ENCODE results near the gene METTL17. TPM values are rescaled to one million over a fixed set of nuclear protein-coding genes. Genes with fewer than 3 reads are reported as not detected.
"Not testable (repeated sequence)": the region's sequence is repeated elsewhere in the genome, so short reads cannot be mapped to it uniquely, and the experiment has no call there.

METTL17 gene
- total RNA-seq, result 100 to 1,000 TPM in 2 of 5 experiments, 10 to 100 TPM in 3; 75.4 to 129 (median 96.7) TPM
- 10 to 100 TPM; 41.7 to 47.6 TPM for polyA plus RNA-seq
- 64.2 reads per million, percentile 76 among the genes with 10 or more reads in this experiment for total RNA-seq

GRCh38 chr14:20989787-20990600 is at the start of gene METTL17:
METTL17 (plus strand) TSS chr14:20989980; CDS start chr14:20990003, 23 bp downstream.
- ChIA-PET CTCF (interaction anchor here (3.5 kb wide), 1 partner anchor 25 kb away, joined by 10 read pairs; no protein-coding TSS in a partner anchor), POLR2A (no interaction called here)
- Mint-ChIP-seq H3K4me3 (peak within 1 kb of the TSS; percentile 86 to 97 (median 92)), H3K36me3 (peaks cover 5 to 25% (median 19%) of the 10 kb centered on the region in 5 donors), H3K4me1 (peaks cover 0 to 47% (median 37%) of the 10 kb centered on the region in 7 donors), H3K27ac (peak within 1 kb of the TSS; percentile 86 to 98 (median 95)), H3K27me3 (no peaks in the 10 kb centered on the region), H3K9me3 (peaks cover 0 to 1% (median 0%) of the 10 kb centered on the region in 11 donors)
- Histone ChIP-seq H3K4me1 (ENCODE audit: control insufficient read depth in 2 of 2, insufficient read depth in 2 of 2, low read length in 2 of 2) (peaks cover 12 to 16% of the 10 kb centered on the region in 2 donors), H3K27ac (ENCODE audit: low read depth, low read length) (peak within 1 kb of the TSS; percentile 77), H3K4me3 (ENCODE audit: low read length) (peak within 1 kb of the TSS; percentile 86), H3K9me3 (ENCODE audit: control insufficient read depth in 2 of 3, low read length in 3 of 3) (no peaks in the 10 kb centered on the region), H3K36me3 (ENCODE audit: control insufficient read depth in 2 of 3, insufficient read depth in 3 of 3, low read length in 3 of 3) (peaks cover 9 to 36% (median 20%) of the 10 kb centered on the region in 3 experiments), H3K27me3 (ENCODE audit: control insufficient read depth in 2 of 2, insufficient read depth in 2 of 2, low read length in 2 of 2) (no peaks in the 10 kb centered on the region)
- DNase-seq, result peak; percentile 64 to 88 (median 81)
- peak; percentile 95 for ATAC-seq
- intact Hi-C loops (cut with micrococcal nuclease), result loop anchor here (1.0 to 5.0 kb wide), 7 partner anchors 19 to 377 kb away; partner anchors contain the start of genes NDRG2 (in 2 of the 2) and RNASE4 (in 1 of the 2)

GRCh38 chr14:20945146-20945545 is 44.6 kb upstream of the METTL17 start:
- H3K4me3 ChIP-seq (ENCODE audit: low read length); H3K9me3 Mint-ChIP-seq; H3K4me1 Mint-ChIP-seq; H3K36me3 ChIP-seq (ENCODE audit: control insufficient read depth in 2 of 3, insufficient read depth in 3 of 3, low read length in 3 of 3); H3K4me1 ChIP-seq (ENCODE audit: control insufficient read depth in 2 of 2, insufficient read depth in 2 of 2, low read length in 2 of 2); DNase-seq; H3K36me3 Mint-ChIP-seq; POLR2A ChIA-PET; intact Hi-C loops (cut with micrococcal nuclease); H3K9me3 ChIP-seq (ENCODE audit: control insufficient read depth in 2 of 3, low read length in 3 of 3); CTCF ChIA-PET; H3K27ac ChIP-seq (ENCODE audit: low read depth, low read length); H3K27me3 ChIP-seq (ENCODE audit: control insufficient read depth in 2 of 2, insufficient read depth in 2 of 2, low read length in 2 of 2): not testable (repeated sequence)
- Mint-ChIP-seq H3K27me3 (peaks cover 11 to 28% (median 15%) of the 10 kb centered on the region in 5 donors), H3K27ac (peak overlapping the region in 1 of 9 donors; percentile 48), H3K4me3 (peak overlapping the region in 2 of 10 donors; percentile 17 to 25)
- ATAC-seq, result peak; percentile 69

- intact Hi-C loops (cut with micrococcal nuclease); H3K36me3 Mint-ChIP-seq; H3K4me3 ChIP-seq (ENCODE audit: low read length); POLR2A ChIA-PET; DNase-seq; H3K9me3 ChIP-seq (ENCODE audit: control insufficient read depth in 2 of 3, low read length in 3 of 3); H3K4me1 ChIP-seq (ENCODE audit: control insufficient read depth in 2 of 2, insufficient read depth in 2 of 2, low read length in 2 of 2); H3K27ac Mint-ChIP-seq; H3K27ac ChIP-seq (ENCODE audit: low read depth, low read length); H3K4me1 Mint-ChIP-seq; H3K9me3 Mint-ChIP-seq; H3K27me3 ChIP-seq (ENCODE audit: control insufficient read depth in 2 of 2, insufficient read depth in 2 of 2, low read length in 2 of 2); H3K36me3 ChIP-seq (ENCODE audit: control insufficient read depth in 2 of 3, insufficient read depth in 3 of 3, low read length in 3 of 3); H3K4me3 Mint-ChIP-seq; CTCF ChIA-PET: not testable (repeated sequence)
- ATAC-seq, result peak; percentile 41
- peaks cover 6 to 27% (median 14%) of the 10 kb centered on the region in 5 donors for H3K27me3 Mint-ChIP-seq
Observed at GRCh38 chr14:20946707-20947106, 43.1 kb upstream of the METTL17 start.

- H3K9me3 Mint-ChIP-seq; H3K27ac ChIP-seq (ENCODE audit: low read depth, low read length); POLR2A ChIA-PET; DNase-seq; H3K4me3 ChIP-seq (ENCODE audit: low read length); intact Hi-C loops (cut with micrococcal nuclease); CTCF ChIA-PET; H3K36me3 ChIP-seq (ENCODE audit: control insufficient read depth in 2 of 3, insufficient read depth in 3 of 3, low read length in 3 of 3); H3K27me3 ChIP-seq (ENCODE audit: control insufficient read depth in 2 of 2, insufficient read depth in 2 of 2, low read length in 2 of 2); H3K36me3 Mint-ChIP-seq; H3K4me1 ChIP-seq (ENCODE audit: control insufficient read depth in 2 of 2, insufficient read depth in 2 of 2, low read length in 2 of 2); H3K9me3 ChIP-seq (ENCODE audit: control insufficient read depth in 2 of 3, low read length in 3 of 3): not testable (repeated sequence)
- H3K27ac Mint-ChIP-seq, result peak within 1 kb of the TSS in 7 of 9 donors; percentile 0 to 81 (median 9)
- peaks cover 8 to 15% (median 13%) of the 10 kb centered on the region in 7 donors for H3K4me1 Mint-ChIP-seq
- peak; percentile 67 for ATAC-seq
- H3K27me3 Mint-ChIP-seq, result peaks cover 5 to 25% (median 18%) of the 10 kb centered on the region in 5 donors
- H3K4me3 Mint-ChIP-seq, result peak within 1 kb of the TSS in 9 of 10 donors; percentile 26 to 76 (median 42)
Observed at GRCh38 chr14:20954736-20955537, 34.8 kb upstream of the METTL17 start, which contains the start of gene RNASE2. RNASE2 (plus strand) TSS chr14:20955487; CDS start chr14:20955772, 285 bp downstream.

- H3K36me3 ChIP-seq (ENCODE audit: control insufficient read depth in 2 of 3, insufficient read depth in 3 of 3, low read length in 3 of 3); CTCF ChIA-PET; H3K4me3 ChIP-seq (ENCODE audit: low read length); H3K9me3 Mint-ChIP-seq; H3K9me3 ChIP-seq (ENCODE audit: control insufficient read depth in 2 of 3, low read length in 3 of 3); DNase-seq; intact Hi-C loops (cut with micrococcal nuclease); H3K36me3 Mint-ChIP-seq; H3K27me3 ChIP-seq (ENCODE audit: control insufficient read depth in 2 of 2, insufficient read depth in 2 of 2, low read length in 2 of 2); POLR2A ChIA-PET; H3K4me1 ChIP-seq (ENCODE audit: control insufficient read depth in 2 of 2, insufficient read depth in 2 of 2, low read length in 2 of 2); H3K27ac ChIP-seq (ENCODE audit: low read depth, low read length): not testable (repeated sequence)
- peaks cover 11 to 18% (median 16%) of the 10 kb centered on the region in 7 donors for H3K4me1 Mint-ChIP-seq
- H3K27me3 Mint-ChIP-seq, result peaks cover 0 to 25% (median 18%) of the 10 kb centered on the region in 5 donors
- peak; percentile 37 for ATAC-seq
- H3K27ac Mint-ChIP-seq, result peak overlapping the region in 1 of 9 donors; percentile 0
- peak overlapping the region in 2 of 10 donors; percentile 13 to 17 for H3K4me3 Mint-ChIP-seq
Observed at GRCh38 chr14:20955538-20955873, 34.3 kb upstream of the METTL17 start.

GRCh38 chr14:20956376-20956976 is 33.3 kb upstream of the METTL17 start:
- no peak overlapping the region for H3K4me3 ChIP-seq (ENCODE audit: low read length)
- H3K4me3 Mint-ChIP-seq, result peak overlapping the region in 9 of 10 donors; percentile 26 to 76 (median 42)
- peaks cover 0 to under 1% of the 10 kb centered on the region in 2 donors for H3K4me1 ChIP-seq (ENCODE audit: control insufficient read depth in 2 of 2, insufficient read depth in 2 of 2, low read length in 2 of 2)
- intact Hi-C loops (cut with micrococcal nuclease), result loop anchor here in 1 of 2 donors (2.0 kb wide), 1 partner anchor 20 kb away; no protein-coding TSS in a partner anchor
- ChIA-PET POLR2A (interaction anchor here (0.6 kb wide), 1 partner anchor 9 kb away, joined by 3 read pairs; no protein-coding TSS in a partner anchor), CTCF (no interaction called here)
- DNase-seq (peak in 6 of 9 donors; percentile 3 to 31 (median 25)), ATAC-seq (peak; percentile 47)
- peak overlapping the region in 7 of 9 donors; percentile 0 to 81 (median 9) for H3K27ac Mint-ChIP-seq
- H3K27me3 ChIP-seq (ENCODE audit: control insufficient read depth in 2 of 2, insufficient read depth in 2 of 2, low read length in 2 of 2), result no peaks in the 10 kb centered on the region
- H3K27ac ChIP-seq (ENCODE audit: low read depth, low read length), result no peak overlapping the region
- no peaks in the 10 kb centered on the region for H3K9me3 ChIP-seq (ENCODE audit: control insufficient read depth in 2 of 3, low read length in 3 of 3)
- H3K4me1 Mint-ChIP-seq, result peaks cover 19 to 28% (median 22%) of the 10 kb centered on the region in 7 donors
- H3K36me3 Mint-ChIP-seq, result no peaks in the 10 kb centered on the region
- no peaks in the 10 kb centered on the region for H3K9me3 Mint-ChIP-seq
- peaks cover 0 to 26% (median 18%) of the 10 kb centered on the region in 5 donors for H3K27me3 Mint-ChIP-seq
- no peaks in the 10 kb centered on the region for H3K36me3 ChIP-seq (ENCODE audit: control insufficient read depth in 2 of 3, insufficient read depth in 3 of 3, low read length in 3 of 3)

All from naive thymus-derived CD4-positive, alpha-beta T cell (primary cell).